AG04450 (cell line): ENCODE measurements around the gene UCKL1. TPM values are rescaled to one million over a fixed set of nuclear protein-coding genes. Genes with fewer than 3 reads are reported as not detected.

ENCODE experiments used
- CTCF ChIA-PET: fragments of 300-600, 350-600 bp; formaldehyde crosslinking; extraction: SDS; loops from one replicate; lab custom pipeline; 2022; ENCODE audit warnings: antibody characterized with exemption, inconsistent platforms; lab: Charles Lee
- POLR2A ChIA-PET: fragments of 350-600 bp; formaldehyde crosslinking; extraction: SDS; loops from one replicate; lab custom pipeline; 2021; ENCODE audit warnings: antibody characterized with exemption, inconsistent platforms; lab: Yijun Ruan, JAX
- DNase-seq: peaks from one replicate; pipeline ENCODE4 v3.0.0-alpha.2; 2011; ENCODE audit warnings: low read depth, low spot score
- H3K27ac ChIP-seq: one replicate; pipeline ENCODE4 v1.5.1; 2012; ENCODE audit warnings: low read depth, low read length, control low read depth
- H3K27me3 ChIP-seq: one replicate; pipeline ENCODE4 v1.6.0; 2012; ENCODE audit warnings: low read length; ENCODE audit not compliant: control insufficient read depth, insufficient read depth
- H3K4me3 ChIP-seq: 2 replicates; pipeline ENCODE4 v1.5.1; 2011; ENCODE audit warnings: mild to moderate bottlenecking, low read depth, low read length, control low read depth
- H3K9me3 ChIP-seq: 2 replicates; pipeline ENCODE4 v1.5.1; 2012; ENCODE audit warnings: low read length; ENCODE audit not compliant: control insufficient read depth, insufficient read depth
- CTCF ChIP-seq: IDR thresholded peaks from 2 replicates; pipeline ENCODE4 v1.5.1; 2011; ENCODE audit warnings: low read depth, low read length, control low read depth, inconsistent platforms
- polyA plus RNA-seq: library from polyadenylated mRNA; depleted of rRNA; stranded (reverse); fragments of >200 nt; gene quantifications from 2 replicates; pipeline ENCODE4 v1.2.3, GENCODE V29; 2011

The UCKL1 gene
- polyA plus RNA-seq, 1 experiment = 18.0 TPM

- Histone ChIP-seq H3K9me3 (peaks cover 55% of the 10 kb centered on the region), H3K27me3 (no peaks in the 10 kb centered on the region), H3K27ac (no peak overlapping the region), H3K4me3 (no peak overlapping the region)
- TF ChIP-seq CTCF = no peak
- ChIA-PET POLR2A (no interaction called here), CTCF (no interaction called here)
- DNase-seq = no peak
Measured at GRCh38 chr20:63966172-63966943, 10.1 kb upstream of the UCKL1 start.

- DNase-seq = no peak
- ChIA-PET POLR2A (no interaction called here), CTCF (no interaction called here)
Measured at GRCh38 chr20:63964412-63964811, 8.2 kb upstream of the UCKL1 start.

GRCh38 chr20:63963784-63964301 lies 7.6 kb upstream of the UCKL1 start:
- Histone ChIP-seq H3K4me3 (no peak overlapping the region), H3K9me3 (peaks cover 55% of the 10 kb centered on the region), H3K27ac (no peak overlapping the region), H3K27me3 (no peaks in the 10 kb centered on the region)
- POLR2A ChIA-PET = no interaction called here
- TF ChIP-seq CTCF = no peak
- CTCF ChIA-PET = no interaction called here
- no peak for DNase-seq

More at GRCh38 chr20:63964412-63964811, 8.2 kb upstream of the UCKL1 start:
- H3K27ac ChIP-seq = no peak overlapping the region
- H3K9me3 ChIP-seq = peaks cover 55% of the 10 kb centered on the region
- no peaks in the 10 kb centered on the region for H3K27me3 ChIP-seq
- TF ChIP-seq CTCF = no peak
- H3K4me3 ChIP-seq = no peak overlapping the region

- no peak for DNase-seq
- no peaks in the 10 kb centered on the region for H3K27me3 ChIP-seq
- peaks cover 51% of the 10 kb centered on the region for H3K9me3 ChIP-seq
- no peak overlapping the region for H3K4me3 ChIP-seq
- TF ChIP-seq CTCF = no peak
- POLR2A ChIA-PET = no interaction called here
- H3K27ac ChIP-seq = no peak overlapping the region
- CTCF ChIA-PET = no interaction called here
Measured at GRCh38 chr20:63963348-63963741, 7.1 kb upstream of the UCKL1 start.

GRCh38 chr20:63962426-63963347 lies 6.5 kb upstream of the UCKL1 start:
- peaks cover 44% of the 10 kb centered on the region for H3K9me3 ChIP-seq
- H3K4me3 ChIP-seq = no peak overlapping the region
- no peak for DNase-seq
- POLR2A ChIA-PET = no interaction called here
- TF ChIP-seq CTCF = no peak
- no peak overlapping the region for H3K27ac ChIP-seq
- CTCF ChIA-PET = no interaction called here
- no peaks in the 10 kb centered on the region for H3K27me3 ChIP-seq
